HG03565 (cell line): Measurements from ENCODE around the gene EXO1.
"Not testable (repeated sequence)": the region's sequence is repeated elsewhere in the genome, so short reads cannot be mapped to it uniquely, and the experiment has no call there.

Experiments
- ATAC-seq: cut with Tn5 transposase; IDR thresholded peaks from one replicate; pipeline ENCODE4 v1.9.1; 2021; ENCODE audit warnings: mild to moderate bottlenecking, moderate library complexity; ENCODE audit not compliant: unreplicated experiment

EXO1 gene

GRCh38 chr1:241847796-241848685 lies at the start of gene EXO1:
Gene EXO1 (plus strand): TSS chr1:241848204. CDS start chr1:241850426, 2,222 bp downstream.
- ATAC-seq, result peak; percentile 93

DNA sequence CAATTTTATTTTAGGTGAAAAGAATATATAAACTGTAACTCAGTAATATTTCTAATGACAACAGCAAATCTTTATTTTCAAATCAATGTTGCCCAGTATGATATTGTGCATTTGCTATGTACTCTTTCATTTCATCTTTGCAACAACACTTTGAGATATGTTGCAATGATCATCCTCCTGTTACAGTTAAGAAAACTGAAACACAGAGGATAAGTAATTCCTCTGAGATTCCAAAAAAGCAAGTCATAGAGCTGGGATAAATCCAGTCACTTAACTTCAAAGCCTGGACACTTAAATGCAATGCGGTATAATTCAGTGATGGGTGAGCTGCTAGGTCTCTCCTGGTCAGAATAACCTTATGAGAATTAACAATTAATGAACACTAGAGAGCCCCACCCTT lies 48.6 kb upstream of the EXO1 start:
- no peak for ATAC-seq

DNA sequence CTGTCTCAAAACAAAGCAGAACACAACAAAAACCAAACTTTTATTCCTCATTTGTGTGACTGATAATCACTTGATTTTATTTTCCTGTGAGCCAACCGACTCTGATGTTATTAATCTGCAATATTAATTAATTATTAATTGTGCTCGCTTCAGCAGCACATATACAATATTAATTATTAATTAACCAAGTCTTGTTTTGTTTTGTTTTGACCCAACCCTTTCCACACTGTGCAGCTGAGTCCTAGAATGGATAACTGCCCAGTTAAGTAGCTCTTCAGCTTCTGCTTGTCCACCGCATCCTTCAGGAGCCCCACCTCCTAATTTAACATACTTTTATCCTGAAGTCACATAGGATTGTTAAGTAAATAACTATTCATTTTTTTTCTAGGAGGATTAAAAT lies 47.4 kb upstream of the EXO1 start:
- no peak for ATAC-seq

- no peak for ATAC-seq
Observed at GRCh38 chr1:241802863-241803262, 45.1 kb upstream of the EXO1 start.

DNA sequence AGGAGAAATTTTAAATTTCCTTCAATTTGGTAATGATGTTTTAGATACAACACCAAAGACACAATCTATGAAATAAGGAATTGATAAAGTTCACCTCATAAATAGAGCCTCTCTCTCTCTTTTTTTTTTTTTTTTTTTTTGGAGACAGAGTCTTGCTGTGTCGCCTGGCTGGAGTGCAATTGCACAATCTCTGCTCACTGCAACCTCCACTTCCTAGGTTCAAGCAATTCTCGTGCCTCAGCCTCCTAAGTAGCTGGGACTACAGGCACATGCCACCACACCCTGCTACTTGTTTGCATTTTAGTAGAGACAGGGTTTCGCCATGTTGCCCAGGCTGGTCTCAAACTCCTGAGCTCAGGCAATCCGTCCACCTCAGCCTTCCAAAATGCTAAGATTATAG lies 43.3 kb upstream of the EXO1 start:
- ATAC-seq, result not testable (repeated sequence)

GRCh38 chr1:241808265-241808664 lies 39.7 kb upstream of the EXO1 start:
- ATAC-seq, result no peak

DNA sequence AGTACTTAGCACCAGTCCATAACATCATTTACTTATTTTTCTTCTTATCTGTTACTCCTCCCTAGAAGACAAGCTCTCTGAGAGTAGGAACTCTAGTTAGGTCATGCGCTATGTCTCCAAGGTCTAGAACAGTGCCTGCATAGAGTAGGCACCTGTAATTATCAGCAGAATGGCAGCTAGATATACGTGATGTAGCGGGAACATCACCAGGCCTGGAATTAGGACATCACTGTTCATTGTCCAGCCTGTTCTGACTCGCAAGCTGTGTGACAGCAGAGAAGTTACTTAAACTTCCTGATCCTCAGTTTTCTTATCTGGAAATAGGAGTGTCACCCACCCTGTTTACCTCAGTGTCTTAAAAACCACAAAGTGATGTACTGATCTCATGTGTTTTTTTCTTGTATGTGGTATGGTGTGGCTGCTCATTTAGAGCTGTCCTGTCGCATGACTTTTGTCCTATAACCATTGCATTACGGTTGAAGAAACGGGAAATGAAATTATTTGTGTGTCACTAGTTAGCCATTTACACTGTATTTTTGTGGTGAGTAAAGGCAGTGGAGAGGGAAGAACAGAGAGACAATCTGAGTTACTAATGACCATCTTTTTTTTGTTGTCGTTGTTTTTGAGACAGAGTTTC lies 37.1 kb upstream of the EXO1 start:
- ATAC-seq, result no peak

- no peak for ATAC-seq
Observed at GRCh38 chr1:241813768-241814320, 34.2 kb upstream of the EXO1 start.

GRCh38 chr1:241816008-241816407 lies 32.0 kb upstream of the EXO1 start:
- no peak for ATAC-seq

DNA sequence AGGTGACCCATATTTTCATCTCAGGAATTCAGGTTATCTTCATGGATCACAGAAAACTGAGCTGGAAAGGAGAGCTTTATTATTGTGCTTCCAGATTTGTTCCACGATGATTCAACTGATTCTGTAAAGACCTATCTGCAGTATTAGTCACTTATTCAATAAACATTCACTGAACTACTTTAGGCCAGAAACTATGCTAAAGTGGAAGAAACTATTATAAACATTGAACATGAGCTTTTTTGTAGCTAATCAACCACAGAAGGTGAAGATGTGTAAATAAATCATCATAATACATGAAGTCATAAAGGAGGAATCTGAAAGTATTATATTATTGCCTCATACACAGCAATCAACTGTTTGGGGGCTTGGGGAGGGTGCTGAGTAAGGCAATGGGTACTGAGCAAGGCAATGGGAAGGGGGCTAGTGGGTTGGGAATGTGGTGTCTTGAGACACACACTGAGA lies 30.6 kb upstream of the EXO1 start:
- no peak for ATAC-seq

- ATAC-seq, result no peak
Observed at GRCh38 chr1:241817956-241818612, 29.9 kb upstream of the EXO1 start.

- no peak for ATAC-seq
Observed at GRCh38 chr1:241819340-241819866, 28.6 kb upstream of the EXO1 start.

- ATAC-seq, result no peak
Observed at GRCh38 chr1:241821363-241821762, 26.6 kb upstream of the EXO1 start.

DNA sequence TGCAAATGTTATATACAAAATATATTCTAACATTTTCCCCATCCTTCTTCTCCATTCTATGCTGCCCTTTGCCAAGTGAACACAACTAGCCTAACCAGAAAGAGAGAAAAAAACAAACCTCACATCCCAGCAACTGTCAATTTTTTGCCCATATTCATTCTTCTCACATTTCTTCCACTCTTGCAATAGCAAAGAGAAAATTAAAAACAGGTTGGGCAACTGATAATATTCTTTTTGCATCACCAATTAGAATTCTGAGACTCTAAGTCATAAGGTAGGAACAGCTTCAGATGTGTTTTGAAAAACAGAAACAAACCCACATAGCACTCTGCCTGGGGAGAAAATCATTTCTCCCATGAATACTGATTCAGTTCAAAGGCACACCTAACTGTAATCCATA lies 25.2 kb upstream of the EXO1 start:
- no peak for ATAC-seq

- no peak for ATAC-seq
Observed at GRCh38 chr1:241823925-241824324, 24.1 kb upstream of the EXO1 start.

DNA sequence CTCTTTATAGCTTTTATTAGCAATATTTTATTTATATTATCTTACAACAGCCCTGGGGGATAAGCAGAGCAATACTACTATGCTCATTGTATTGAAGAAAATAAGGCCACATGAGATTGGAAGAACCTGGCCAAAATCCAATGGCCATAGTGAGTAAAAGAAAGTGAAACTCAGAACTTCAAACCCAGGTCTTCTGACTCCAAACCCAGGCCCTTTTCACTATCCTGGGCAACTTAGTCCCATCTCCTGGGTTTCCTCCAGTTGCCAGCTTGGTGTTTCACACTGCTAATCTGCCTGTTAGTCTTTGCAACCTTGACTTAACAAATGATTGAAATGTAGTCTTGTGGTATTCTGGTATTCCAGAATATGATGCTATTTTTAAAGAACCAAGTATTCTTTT lies 22.4 kb upstream of the EXO1 start:
- no peak for ATAC-seq

- ATAC-seq, result not testable (repeated sequence)
Observed at GRCh38 chr1:241826613-241827012, 21.4 kb upstream of the EXO1 start.

DNA sequence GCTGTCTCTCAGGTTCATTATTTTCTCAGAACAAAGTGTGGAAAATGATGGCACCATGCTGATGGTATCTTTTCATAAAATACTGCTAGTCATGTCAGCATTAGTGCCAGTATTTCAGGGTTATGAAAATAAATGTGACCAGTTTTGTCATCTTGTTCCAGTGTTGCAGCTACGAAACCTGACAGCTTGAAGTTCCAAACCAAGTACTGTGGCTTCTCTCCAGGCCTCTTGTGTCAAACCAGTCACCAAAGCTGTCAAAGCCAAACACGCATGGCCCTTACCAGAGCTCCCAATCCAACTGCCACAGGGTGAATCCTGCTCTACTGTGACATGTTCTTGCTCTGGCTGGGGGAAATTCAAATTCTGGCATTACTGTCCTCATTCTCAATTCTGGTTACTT lies 20.7 kb upstream of the EXO1 start:
- no peak for ATAC-seq

GRCh38 chr1:241828463-241829021 lies 19.5 kb upstream of the EXO1 start:
- ATAC-seq, result no peak

- no peak for ATAC-seq
Observed at GRCh38 chr1:241829468-241829867, 18.5 kb upstream of the EXO1 start.
